Stimulated activated CD4-positive, alpha-beta T cell treated with anti-CD3 and anti-CD28 coated beads, Interleukin-4, amount 100 ng/mL, for 1 hour (primary cell): ENCODE data around the gene CST6.
"Not testable (repeated sequence)": the region's sequence is repeated elsewhere in the genome, so short reads cannot be mapped to it uniquely, and the experiment has no call there.

Source experiments
- DNase-seq: peaks from one replicate; pipeline ENCODE4 v3.0.0-alpha.2; 2020

CST6 gene

GRCh38 chr11:65987336-65987735, 24.5 kb upstream of the CST6 start:
- DNase-seq, result no peak

- DNase-seq, result peak; percentile 81
Observed at GRCh38 chr11:65988791-65989592, 22.8 kb upstream of the CST6 start.

GRCh38 chr11:65992056-65992455, 19.8 kb upstream of the CST6 start:
- no peak for DNase-seq

- no peak for DNase-seq
Observed at GRCh38 chr11:65997286-65997685, 14.5 kb upstream of the CST6 start.

- peak; percentile 85 for DNase-seq
Observed at GRCh38 chr11:66001942-66002647, 9.7 kb upstream of the CST6 start, which contains the start of the genes BANF1 and EIF1AD. BANF1 (plus strand) TSS chr11:66002503; CDS start chr11:66003251, 748 bp downstream. EIF1AD (minus strand) TSS chr11:66002157; CDS start chr11:66000389, 1,768 bp downstream.

GRCh38 chr11:66002648-66003225, 9.1 kb upstream of the CST6 start:
- DNase-seq, result peak; percentile 71

GRCh38 chr11:66003291-66003690, 8.5 kb upstream of the CST6 start:
- DNase-seq, result no peak

GRCh38 chr11:66004186-66004585, 7.6 kb upstream of the CST6 start:
- DNase-seq, result no peak

- DNase-seq, result no peak
Observed at GRCh38 chr11:66006134-66006890, 5.5 kb upstream of the CST6 start.

GRCh38 chr11:66006891-66007176, 5.0 kb upstream of the CST6 start:
- DNase-seq, result no peak

GRCh38 chr11:66007201-66007634, 4.6 kb upstream of the CST6 start:
- DNase-seq, result no peak

- no peak for DNase-seq
Observed at GRCh38 chr11:66008095-66008467, 3.7 kb upstream of the CST6 start.

- no peak for DNase-seq
Observed at GRCh38 chr11:66008468-66009101, 3.2 kb upstream of the CST6 start.

- not testable (repeated sequence) for DNase-seq
Observed at GRCh38 chr11:66010036-66010435, 1.8 kb upstream of the CST6 start.

- DNase-seq, result no peak
Observed at GRCh38 chr11:66011239-66011784, 496 bp upstream of the CST6 start.

- DNase-seq, result no peak
Observed at GRCh38 chr11:66012371-66012945, 650 bp downstream of the CST6 start.

GRCh38 chr11:66012946-66013761, 1.3 kb downstream of the CST6 start:
- DNase-seq, result no peak

GRCh38 chr11:66013762-66014100, 1.9 kb downstream of the CST6 start:
- no peak for DNase-seq

- no peak for DNase-seq
Observed at GRCh38 chr11:66014804-66015453, 3.1 kb downstream of the CST6 start.

GRCh38 chr11:66015454-66015881, 3.7 kb downstream of the CST6 start:
- DNase-seq, result no peak
